ENCODE measurements around the gene UXS1.

The UXS1 gene

GRCh38 chr2:106187273-106187891, 6.7 kb downstream of the UXS1 start:
- no peak for FAIRE-seq

- FAIRE-seq, result no peak
Observed at GRCh38 chr2:106185475-106186184, 8.5 kb downstream of the UXS1 start.

GRCh38 chr2:106184857-106185256, 9.2 kb downstream of the UXS1 start:
- no peak for FAIRE-seq

GRCh38 chr2:106184394-106184793, 9.7 kb downstream of the UXS1 start:
- no peak for FAIRE-seq

- FAIRE-seq, result no peak
Observed at GRCh38 chr2:106183101-106183696, 10.9 kb downstream of the UXS1 start.

- FAIRE-seq, result no peak
Observed at GRCh38 chr2:106181064-106181463, 13.0 kb downstream of the UXS1 start.

GRCh38 chr2:106180602-106181001, 13.5 kb downstream of the UXS1 start:
- FAIRE-seq, result no peak

GRCh38 chr2:106178716-106179115, 15.4 kb downstream of the UXS1 start:
- FAIRE-seq, result no peak

- FAIRE-seq, result no peak
Observed at GRCh38 chr2:106177581-106177980, 16.5 kb downstream of the UXS1 start.

GRCh38 chr2:106176446-106177099, 17.5 kb downstream of the UXS1 start:
- FAIRE-seq, result no peak

GRCh38 chr2:106175086-106175850, 18.8 kb downstream of the UXS1 start:
- no peak for FAIRE-seq

GRCh38 chr2:106174056-106174455, 20.0 kb downstream of the UXS1 start:
- FAIRE-seq, result no peak

- no peak for FAIRE-seq
Observed at GRCh38 chr2:106172649-106173048, 21.5 kb downstream of the UXS1 start.

GRCh38 chr2:106168657-106169056, 25.4 kb downstream of the UXS1 start:
- no peak for FAIRE-seq

GRCh38 chr2:106167067-106167466, 27.0 kb downstream of the UXS1 start:
- FAIRE-seq, result no peak

GRCh38 chr2:106165561-106165960, 28.5 kb downstream of the UXS1 start:
- no peak for FAIRE-seq

GRCh38 chr2:106165029-106165428, 29.1 kb downstream of the UXS1 start:
- FAIRE-seq, result no peak

GRCh38 chr2:106163948-106164545, 30.1 kb downstream of the UXS1 start:
- no peak for FAIRE-seq

GRCh38 chr2:106161938-106162820, 31.9 kb downstream of the UXS1 start:
- no peak for FAIRE-seq

GRCh38 chr2:106161341-106161740, 32.8 kb downstream of the UXS1 start:
- no peak for FAIRE-seq

- no peak for FAIRE-seq
Observed at GRCh38 chr2:106160786-106161261, 33.3 kb downstream of the UXS1 start.

Measured in TTC549 (cell line).